PC-9 (cell line): Measurements from ENCODE around the gene CFAP46. TPM values are rescaled to one million over a fixed set of nuclear protein-coding genes. Genes with fewer than 3 reads are reported as not detected.

Source experiments
- BruUV-seq: library from RNA; stranded (reverse); fragments of 400-500 nt; replicated peaks from 2 replicates; lab custom pipeline; 2021; lab: Mats Ljungman, UMichigan
- CTCF ChIA-PET: fragments of 300-600 bp; sonication (Branson Sonifier 250); formaldehyde crosslinking; loops from one replicate; lab custom pipeline; 2022; ENCODE audit warnings: antibody characterized with exemption; lab: Charles Lee
- POLR2A ChIA-PET: fragments of 300-600 bp; sonication (Branson Sonifier 250); formaldehyde crosslinking; loops from one replicate; lab custom pipeline; 2022; ENCODE audit warnings: antibody characterized with exemption; ENCODE audit not compliant: unreplicated experiment; lab: Charles Lee
- DNase-seq, 2 experiments: peaks; one replicate each; pipeline versions ENCODE4 v3.0.0 to v3.0.0-alpha.2; 2015 to 2022; ENCODE audit warnings: mixed read lengths in 1 of 2
- H2AFZ ChIP-seq: fragments of 200-600 bp; sonication (generic); 2 replicates; pipeline ENCODE4 v1.8.1; 2017; ENCODE audit warnings: antibody characterized with exemption
- H3F3A ChIP-seq: fragments of 200-600 bp; sonication (generic); 2 replicates; pipeline ENCODE4 v1.8.1; 2017; ENCODE audit warnings: antibody characterized with exemption, mild to moderate bottlenecking, low read depth; ENCODE audit not compliant: insufficient read depth
- H3K27ac ChIP-seq: fragments of 200-600 bp; sonication (generic); 2 replicates; pipeline ENCODE4 v1.6.1; 2016; ENCODE audit warnings: mixed run types
- H3K27me3 ChIP-seq: fragments of 200-600 bp; sonication (generic); 2 replicates; pipeline ENCODE4 v1.6.1; 2016; ENCODE audit warnings: low read depth, mixed run types; ENCODE audit not compliant: insufficient read depth
- H3K36me3 ChIP-seq: fragments of 200-600 bp; sonication (generic); 2 replicates; pipeline ENCODE4 v1.6.1; 2016; ENCODE audit warnings: low read depth, mixed run types
- H3K4me1 ChIP-seq: fragments of 200-600 bp; sonication (generic); replicated peaks from 2 replicates; pipeline ENCODE4 v1.6.1; 2016; ENCODE audit warnings: mixed run types; ENCODE audit not compliant: insufficient read depth
- H3K4me2 ChIP-seq: fragments of 200-600 bp; sonication (generic); 2 replicates; pipeline ENCODE4 v1.6.1; 2017; ENCODE audit warnings: mixed run types
- H3K4me3 ChIP-seq: fragments of 200-600 bp; sonication (generic); 2 replicates; pipeline ENCODE4 v1.6.1; 2016; ENCODE audit warnings: mixed run types
- H3K79me2 ChIP-seq: fragments of 200-600 bp; sonication (generic); 2 replicates; pipeline ENCODE4 v1.6.1; 2017; ENCODE audit warnings: low read depth, mixed run types
- H3K9me2 ChIP-seq: fragments of 200-600 bp; sonication (generic); 2 replicates; pipeline ENCODE4 v1.8.1; 2017; ENCODE audit warnings: mild to moderate bottlenecking; ENCODE audit not compliant: insufficient read depth
- H3K9me3 ChIP-seq: fragments of 200-600 bp; sonication (generic); 2 replicates; pipeline ENCODE4 v1.8.1; 2016; ENCODE audit warnings: low read depth; ENCODE audit not compliant: insufficient read depth
- H4K20me1 ChIP-seq: fragments of 200-600 bp; sonication (generic); 2 replicates; pipeline ENCODE4 v1.8.1; 2017; ENCODE audit not compliant: insufficient read depth
- EZH2 ChIP-seq: fragments of 200-600 bp; sonication (generic); IDR thresholded peaks from 2 replicates; pipeline ENCODE4 v1.8.0; 2017; ENCODE audit warnings: antibody characterized with exemption, low read depth
- intact Hi-C: fragments of 100-400 bp; cut with micrococcal nuclease; formaldehyde crosslinking; loops from one replicate; pipeline ENCODE4 v1.10.0; 2022; ENCODE audit not compliant: unreplicated experiment
- total RNA-seq: library from RNA; stranded (reverse); gene quantifications from 2 replicates; pipeline ENCODE4 v1.2.3, GENCODE V29; 2021
- TF ChIP-seq, protein P1 (sequence below): fragments of 200-600 bp; sonication (generic); conservative IDR thresholded peaks from 2 replicates; pipeline ENCODE4 v1.6.1; 2017; ENCODE audit warnings: mixed run types, antibody characterized with exemption, mild to moderate bottlenecking, moderate library complexity

Gene CFAP46
- total RNA-seq, 1 experiment from 2014 or later = not detected

DNA sequence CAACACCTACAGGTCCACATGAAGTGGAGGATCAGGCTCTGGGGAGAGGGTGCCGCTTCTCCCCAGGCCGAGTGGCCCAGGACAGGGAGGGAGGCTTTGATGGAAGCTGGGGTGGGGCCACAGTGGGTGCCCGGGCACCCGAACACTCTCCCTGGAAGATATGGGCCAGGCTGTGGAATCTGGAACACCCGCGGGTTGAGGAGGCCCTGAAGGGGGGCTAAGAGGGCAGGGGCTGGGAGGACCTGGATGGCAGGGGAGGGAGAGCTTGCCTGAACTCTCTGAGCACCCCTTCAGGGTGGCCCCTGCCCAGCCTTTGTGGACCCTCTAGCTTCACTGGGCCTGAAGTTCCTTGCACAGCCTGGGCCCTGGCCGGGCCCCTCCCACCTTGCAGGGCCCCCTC is 151.9 kb downstream of the CFAP46 start:
- Histone ChIP-seq H3K4me3 (no peak overlapping the region), H3K9me2 (no peaks in the 10 kb centered on the region), H3K4me1 (no peaks in the 10 kb centered on the region), H3K4me2 (no peak overlapping the region), H3F3A (no peaks in the 10 kb centered on the region), H4K20me1 (no peaks in the 10 kb centered on the region), H3K9me3 (no peaks in the 10 kb centered on the region), H3K27ac (no peak overlapping the region), H3K27me3 (no peaks in the 10 kb centered on the region), H3K79me2 (no peaks in the 10 kb centered on the region), H3K36me3 (no peaks in the 10 kb centered on the region), H2AFZ (no peak overlapping the region)
- TF ChIP-seq, protein P1, sequence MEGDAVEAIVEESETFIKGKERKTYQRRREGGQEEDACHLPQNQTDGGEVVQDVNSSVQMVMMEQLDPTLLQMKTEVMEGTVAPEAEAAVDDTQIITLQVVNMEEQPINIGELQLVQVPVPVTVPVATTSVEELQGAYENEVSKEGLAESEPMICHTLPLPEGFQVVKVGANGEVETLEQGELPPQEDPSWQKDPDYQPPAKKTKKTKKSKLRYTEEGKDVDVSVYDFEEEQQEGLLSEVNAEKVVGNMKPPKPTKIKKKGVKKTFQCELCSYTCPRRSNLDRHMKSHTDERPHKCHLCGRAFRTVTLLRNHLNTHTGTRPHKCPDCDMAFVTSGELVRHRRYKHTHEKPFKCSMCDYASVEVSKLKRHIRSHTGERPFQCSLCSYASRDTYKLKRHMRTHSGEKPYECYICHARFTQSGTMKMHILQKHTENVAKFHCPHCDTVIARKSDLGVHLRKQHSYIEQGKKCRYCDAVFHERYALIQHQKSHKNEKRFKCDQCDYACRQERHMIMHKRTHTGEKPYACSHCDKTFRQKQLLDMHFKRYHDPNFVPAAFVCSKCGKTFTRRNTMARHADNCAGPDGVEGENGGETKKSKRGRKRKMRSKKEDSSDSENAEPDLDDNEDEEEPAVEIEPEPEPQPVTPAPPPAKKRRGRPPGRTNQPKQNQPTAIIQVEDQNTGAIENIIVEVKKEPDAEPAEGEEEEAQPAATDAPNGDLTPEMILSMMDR = no peak
- TF ChIP-seq EZH2 = no peak
- CTCF ChIA-PET = no interaction called here
- POLR2A ChIA-PET = no interaction called here
- no TSS peak for BruUV-seq
- DNase-seq = no peak
- intact Hi-C loops = no loop called here

DNA sequence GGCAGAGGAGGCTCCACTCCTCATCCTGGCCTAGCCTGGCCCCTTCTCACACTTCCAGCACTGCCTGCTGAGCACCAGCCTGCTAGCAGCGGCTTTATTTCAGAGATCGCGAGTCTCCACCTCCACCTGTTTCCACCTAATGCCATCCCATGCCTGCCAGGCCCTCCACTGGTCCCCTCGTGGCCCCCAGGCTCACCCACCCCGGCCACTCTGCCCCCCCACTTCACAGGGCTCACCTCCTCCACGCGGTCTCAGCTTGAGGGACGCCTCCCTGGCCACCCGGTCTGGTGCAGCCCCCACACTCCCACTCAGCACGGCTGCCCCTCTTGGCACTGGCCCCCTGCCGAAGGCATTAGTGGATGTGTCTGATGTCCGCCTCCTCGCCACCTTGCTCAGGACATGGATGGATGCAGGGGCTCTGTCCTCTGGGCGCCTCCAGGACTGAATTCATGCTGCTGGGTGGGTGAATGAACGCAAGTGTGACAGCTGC is 152.7 kb downstream of the CFAP46 start:
- Histone ChIP-seq H3K79me2 (no peaks in the 10 kb centered on the region), H4K20me1 (no peaks in the 10 kb centered on the region), H3K27ac (no peak overlapping the region), H3F3A (no peaks in the 10 kb centered on the region), H3K4me2 (no peak overlapping the region), H3K4me3 (no peak overlapping the region), H3K9me2 (no peaks in the 10 kb centered on the region), H3K4me1 (no peaks in the 10 kb centered on the region), H3K9me3 (no peaks in the 10 kb centered on the region), H2AFZ (no peak overlapping the region), H3K36me3 (no peaks in the 10 kb centered on the region), H3K27me3 (no peaks in the 10 kb centered on the region)
- DNase-seq = no peak
- TF ChIP-seq, protein P1 = no peak
- TF ChIP-seq EZH2 = no peak
- CTCF ChIA-PET = no interaction called here
- POLR2A ChIA-PET = no interaction called here
- BruUV-seq = no TSS peak
- intact Hi-C loops = no loop called here

DNA sequence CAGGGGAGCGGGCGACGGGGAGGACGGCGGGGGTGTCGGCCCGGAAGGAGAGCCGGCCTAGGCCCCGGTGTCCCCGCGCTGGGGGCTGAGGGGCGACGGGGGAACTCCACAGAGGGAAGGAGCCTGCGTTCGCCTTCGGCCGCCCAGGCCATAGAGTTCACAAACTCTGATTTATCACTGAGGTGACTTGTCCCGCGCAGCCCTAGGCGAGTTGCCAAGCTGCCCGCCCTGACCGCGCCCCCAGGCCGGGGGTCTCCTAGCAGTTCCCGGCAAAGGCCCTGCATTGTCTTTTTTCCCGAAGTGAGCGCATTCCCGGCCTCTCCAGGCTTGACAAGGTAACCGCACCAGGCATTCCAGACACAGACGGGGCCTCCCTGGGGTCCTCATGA is 153.5 kb downstream of the CFAP46 start:
- intact Hi-C loops = no loop called here

More for the DNA sequence above, 153.5 kb downstream of the CFAP46 start:
- Histone ChIP-seq H3K36me3 (no peaks in the 10 kb centered on the region), H3K4me1 (no peaks in the 10 kb centered on the region), H3F3A (no peaks in the 10 kb centered on the region), H3K9me2 (no peaks in the 10 kb centered on the region), H3K4me3 (no peak overlapping the region), H3K27me3 (no peaks in the 10 kb centered on the region), H2AFZ (no peak overlapping the region), H3K79me2 (no peaks in the 10 kb centered on the region), H3K27ac (no peak overlapping the region), H4K20me1 (no peaks in the 10 kb centered on the region), H3K9me3 (no peaks in the 10 kb centered on the region), H3K4me2 (no peak overlapping the region)
- DNase-seq = no peak
- TF ChIP-seq EZH2 = no peak
- TF ChIP-seq, protein P1 = no peak
- CTCF ChIA-PET = no interaction called here
- POLR2A ChIA-PET = no interaction called here
- BruUV-seq = no TSS peak
